RPMI8226 (cell line): Measurements from ENCODE around the gene IQCK.
"Not testable (repeated sequence)": the region's sequence is repeated elsewhere in the genome, so short reads cannot be mapped to it uniquely, and the experiment has no call there.

Source experiments
- DNase-seq: peaks from one replicate; pipeline ENCODE4 v3.0.0-alpha.2; 2015

IQCK gene

GRCh38 chr16:19760356-19761060, 42.4 kb downstream of the IQCK start:
- DNase-seq, result no peak

GRCh38 chr16:19765860-19766553, 47.9 kb downstream of the IQCK start:
- DNase-seq, result no peak

- DNase-seq, result no peak
Observed at GRCh38 chr16:19766554-19766884, 48.4 kb downstream of the IQCK start.

GRCh38 chr16:19766988-19767387, 48.9 kb downstream of the IQCK start:
- no peak for DNase-seq

- DNase-seq, result no peak
Observed at GRCh38 chr16:19767497-19767896, 49.4 kb downstream of the IQCK start.

- no peak for DNase-seq
Observed at GRCh38 chr16:19769239-19769638, 51.2 kb downstream of the IQCK start.

- peak; percentile 78 for DNase-seq
Observed at GRCh38 chr16:19771040-19771439, 53.0 kb downstream of the IQCK start.

GRCh38 chr16:19771796-19772195, 53.7 kb downstream of the IQCK start:
- DNase-seq, result no peak

- no peak for DNase-seq
Observed at GRCh38 chr16:19774024-19774423, 56.0 kb downstream of the IQCK start.

- peak; percentile 79 for DNase-seq
Observed at GRCh38 chr16:19776147-19776546, 58.1 kb downstream of the IQCK start.

GRCh38 chr16:19776565-19776964, 58.5 kb downstream of the IQCK start:
- DNase-seq, result peak; percentile 72

- no peak for DNase-seq
Observed at GRCh38 chr16:19780321-19780720, 62.2 kb downstream of the IQCK start.

GRCh38 chr16:19781226-19781625, 63.2 kb downstream of the IQCK start:
- DNase-seq, result no peak

- DNase-seq, result no peak
Observed at GRCh38 chr16:19783363-19784182, 65.5 kb downstream of the IQCK start.

- DNase-seq, result no peak
Observed at GRCh38 chr16:19784183-19784736, 66.2 kb downstream of the IQCK start.

- no peak for DNase-seq
Observed at GRCh38 chr16:19785081-19785480, 67.0 kb downstream of the IQCK start.

- no peak for DNase-seq
Observed at GRCh38 chr16:19785512-19786130, 67.5 kb downstream of the IQCK start.

GRCh38 chr16:19801369-19801768, 83.3 kb downstream of the IQCK start:
- DNase-seq, result not testable (repeated sequence)

GRCh38 chr16:19801824-19802223, 83.8 kb downstream of the IQCK start:
- DNase-seq, result not testable (repeated sequence)

GRCh38 chr16:19802612-19803011, 84.5 kb downstream of the IQCK start:
- DNase-seq, result no peak

GRCh38 chr16:19804538-19805323, 86.7 kb downstream of the IQCK start:
- peak; percentile 96 for DNase-seq
